ENCODE results near the gene CLTA. TPM values are rescaled to one million over a fixed set of nuclear protein-coding genes. Genes with fewer than 3 reads are reported as not detected.

The CLTA gene
- total and polyA plus RNA-seq, 4 experiments from 2014 or later = 46.0 to 106 (median 71.1) TPM

- H3K36me3 Mint-ChIP-seq = peaks cover 6 to 28% of the 10 kb centered on the region in 2 donors
- Histone ChIP-seq H3K27ac (ENCODE audit: low read depth, low read length) (peak overlapping the region; percentile 91), H3K9me3 (ENCODE audit: control insufficient read depth in 1 of 2, low read length in 2 of 2) (no peaks in the 10 kb centered on the region), H3K36me3 (ENCODE audit: insufficient read depth, low read length) (peaks cover 8% of the 10 kb centered on the region), H3K4me3 (ENCODE audit: low read length in 2 of 2) (peak overlapping the region; percentile 87 to 94), H3K27me3 (ENCODE audit: insufficient read depth, low read length) (no peaks in the 10 kb centered on the region), H3K4me1 (ENCODE audit: insufficient read depth, low read length) (peaks cover 42% of the 10 kb centered on the region)
- peaks cover 0 to 1% of the 10 kb centered on the region in 2 donors for H3K27me3 Mint-ChIP-seq
- peak overlapping the region; percentile 70 to 92 (median 87) for H3K27ac Mint-ChIP-seq
- POLR2A ChIA-PET (ENCODE audit: partially characterized antibody) = interaction anchor here (0.5 to 3.1 kb wide), 10 partner anchors 10 to 409 kb away, joined by 3 to 21 read pairs (median 8); partner anchors contain the start of genes GLIPR2 and GNE
- peak overlapping the region; percentile 90 to 98 (median 94) for H3K4me3 Mint-ChIP-seq
- intact Hi-C loops (cut with micrococcal nuclease) = no loop called here
- H3K9me3 Mint-ChIP-seq = peaks cover 0 to 2% (median 0%) of the 10 kb centered on the region in 8 donors
- CTCF ChIA-PET (ENCODE audit: partially characterized antibody) = interaction anchor here (0.8 to 4.5 kb wide), 10 partner anchors 10 to 138 kb away, joined by 3 to 70 read pairs (median 10); partner anchors contain the start of gene CCIN
- H3K4me1 Mint-ChIP-seq = peaks cover 40 to 57% (median 48%) of the 10 kb centered on the region in 4 donors
- DNase-seq = no peak
Observed at GRCh38 chr9:36191686-36192085, 965 bp downstream of the CLTA start.

GRCh38 chr9:36192196-36192595, 1.5 kb downstream of the CLTA start:
- Mint-ChIP-seq H3K9me3 (peaks cover 0 to 2% (median 0%) of the 10 kb centered on the region in 8 donors), H3K36me3 (peaks cover 6 to 30% of the 10 kb centered on the region in 2 donors), H3K4me1 (peaks cover 41 to 58% (median 50%) of the 10 kb centered on the region in 4 donors), H3K27ac (peak overlapping the region in 4 of 7 donors; percentile 1 to 92 (median 75)), H3K27me3 (peaks cover 0 to 1% of the 10 kb centered on the region in 2 donors), H3K4me3 (peak overlapping the region; percentile 90 to 98 (median 94))
- Histone ChIP-seq H3K27me3 (ENCODE audit: insufficient read depth, low read length) (no peaks in the 10 kb centered on the region), H3K27ac (ENCODE audit: low read depth, low read length) (peak overlapping the region; percentile 91), H3K9me3 (ENCODE audit: control insufficient read depth in 1 of 2, low read length in 2 of 2) (no peaks in the 10 kb centered on the region), H3K36me3 (ENCODE audit: insufficient read depth, low read length) (peaks cover 11% of the 10 kb centered on the region), H3K4me1 (ENCODE audit: insufficient read depth, low read length) (peaks cover 42% of the 10 kb centered on the region), H3K4me3 (ENCODE audit: low read length in 2 of 2) (peak overlapping the region; percentile 87 to 94)
- ChIA-PET CTCF (ENCODE audit: partially characterized antibody) (interaction anchor here (0.6 to 4.5 kb wide), 4 partner anchors 10 to 938 kb away, joined by 3 to 40 read pairs (median 31); partner anchors contain the start of gene CCIN), POLR2A (ENCODE audit: partially characterized antibody) (interaction anchor here (1.1 to 3.1 kb wide), 4 partner anchors 11 to 66 kb away, joined by 4 to 21 read pairs (median 6); partner anchors contain the start of genes GLIPR2 and GNE)
- intact Hi-C loops (cut with micrococcal nuclease) = no loop called here
- no peak for DNase-seq

DNA sequence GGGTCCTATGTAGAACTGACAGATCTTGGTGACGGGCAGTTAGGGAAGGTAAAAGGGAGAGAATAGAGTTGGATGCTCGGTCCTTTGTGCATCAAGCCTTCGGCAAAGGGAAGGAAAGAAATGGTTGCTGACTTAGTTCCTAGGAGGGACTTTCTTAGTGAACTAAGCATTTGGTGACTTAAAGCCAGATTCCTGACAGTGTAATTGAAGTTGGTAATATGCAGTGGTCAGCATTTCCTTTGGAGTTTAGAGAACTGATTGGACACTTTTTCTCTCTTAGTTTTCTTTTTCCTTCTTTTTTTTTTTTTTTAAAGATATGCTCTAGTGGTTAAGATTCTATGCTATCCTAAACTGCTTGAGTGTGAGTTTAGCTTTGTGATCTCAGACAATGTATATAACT, 2.3 kb downstream of the CLTA start:
- peaks cover 44 to 63% (median 52%) of the 10 kb centered on the region in 4 donors for H3K4me1 Mint-ChIP-seq
- peaks cover 0 to 1% of the 10 kb centered on the region in 2 donors for H3K27me3 Mint-ChIP-seq
- Histone ChIP-seq H3K4me3 (ENCODE audit: low read length in 2 of 2) (no peak overlapping the region), H3K4me1 (ENCODE audit: insufficient read depth, low read length) (peaks cover 42% of the 10 kb centered on the region), H3K36me3 (ENCODE audit: insufficient read depth, low read length) (peaks cover 16% of the 10 kb centered on the region), H3K27ac (ENCODE audit: low read depth, low read length) (peak overlapping the region; percentile 91), H3K9me3 (ENCODE audit: control insufficient read depth in 1 of 2, low read length in 2 of 2) (no peaks in the 10 kb centered on the region), H3K27me3 (ENCODE audit: insufficient read depth, low read length) (no peaks in the 10 kb centered on the region)
- intact Hi-C loops (cut with micrococcal nuclease) = no loop called here
- H3K4me3 Mint-ChIP-seq = peak overlapping the region; percentile 90 to 98 (median 94)
- peak overlapping the region in 4 of 7 donors; percentile 1 to 92 (median 48) for H3K27ac Mint-ChIP-seq
- H3K9me3 Mint-ChIP-seq = peaks cover 0 to 2% (median 0%) of the 10 kb centered on the region in 8 donors
- DNase-seq = no peak
- ChIA-PET CTCF (ENCODE audit: partially characterized antibody) (interaction anchor here (1.7 kb wide), 1 partner anchor 136 kb away, joined by 5 read pairs; no protein-coding TSS in a partner anchor), POLR2A (ENCODE audit: partially characterized antibody) (interaction anchor here (1.1 to 1.2 kb wide), 2 partner anchors 10 to 65 kb away, joined by 4 read pairs; partner anchors contain the start of gene GNE)
- peaks cover 10 to 36% of the 10 kb centered on the region in 2 donors for H3K36me3 Mint-ChIP-seq

- Mint-ChIP-seq H3K27ac (peak overlapping the region in 5 of 7 donors; percentile 19 to 87 (median 56)), H3K9me3 (peaks cover 0 to 2% (median 0%) of the 10 kb centered on the region in 8 donors), H3K36me3 (peaks cover 10 to 41% of the 10 kb centered on the region in 2 donors), H3K4me1 (peaks cover 44 to 67% (median 51%) of the 10 kb centered on the region in 4 donors), H3K4me3 (peak overlapping the region in 5 of 8 donors; percentile 13 to 91 (median 23)), H3K27me3 (no peaks in the 10 kb centered on the region)
- Histone ChIP-seq H3K27ac (ENCODE audit: low read depth, low read length) (no peak overlapping the region), H3K4me1 (ENCODE audit: insufficient read depth, low read length) (peaks cover 42% of the 10 kb centered on the region), H3K27me3 (ENCODE audit: insufficient read depth, low read length) (no peaks in the 10 kb centered on the region), H3K9me3 (ENCODE audit: control insufficient read depth in 1 of 2, low read length in 2 of 2) (no peaks in the 10 kb centered on the region), H3K36me3 (ENCODE audit: insufficient read depth, low read length) (peaks cover 24% of the 10 kb centered on the region), H3K4me3 (ENCODE audit: low read length in 2 of 2) (no peak overlapping the region)
- intact Hi-C loops (cut with micrococcal nuclease) = no loop called here
- ChIA-PET POLR2A (ENCODE audit: partially characterized antibody) (interaction anchor here (1.1 kb wide), 1 partner anchor 7 kb away, joined by 3 read pairs; no protein-coding TSS in a partner anchor), CTCF (ENCODE audit: partially characterized antibody) (interaction anchor here (1.0 to 1.7 kb wide), 2 partner anchors 9 to 134 kb away, joined by 3 to 5 read pairs; no protein-coding TSS in a partner anchor)
- no peak for DNase-seq
Observed at GRCh38 chr9:36194326-36195000, 3.7 kb downstream of the CLTA start.

- DNase-seq = no peak
- intact Hi-C loops (cut with micrococcal nuclease) = no loop called here
- no peaks in the 10 kb centered on the region for H3K9me3 Mint-ChIP-seq
- H3K4me1 ChIP-seq (ENCODE audit: insufficient read depth, low read length) = peaks cover 32% of the 10 kb centered on the region
- CTCF ChIA-PET (ENCODE audit: partially characterized antibody) = interaction anchor here (1.1 to 1.9 kb wide), 2 partner anchors 8 to 15 kb away, joined by 8 to 9 read pairs; partner anchors contain the start of gene CLTA
- H3K27me3 Mint-ChIP-seq = no peaks in the 10 kb centered on the region
- peaks cover 62 to 93% of the 10 kb centered on the region in 2 donors for H3K36me3 Mint-ChIP-seq
- peaks cover 79% of the 10 kb centered on the region for H3K36me3 ChIP-seq (ENCODE audit: insufficient read depth, low read length)
- H3K27ac Mint-ChIP-seq = peak overlapping the region in 3 of 7 donors; percentile 46 to 64 (median 50)
- H3K4me3 Mint-ChIP-seq = no peak overlapping the region
- peaks cover 27 to 44% (median 32%) of the 10 kb centered on the region in 4 donors for H3K4me1 Mint-ChIP-seq
- no peaks in the 10 kb centered on the region for H3K27me3 ChIP-seq (ENCODE audit: insufficient read depth, low read length)
- H3K27ac ChIP-seq (ENCODE audit: low read depth, low read length) = no peak overlapping the region
- POLR2A ChIA-PET (ENCODE audit: partially characterized antibody) = interaction anchor here (1.4 kb wide), 1 partner anchor 14 kb away, joined by 5 read pairs; the partner anchor contains the start of gene CLTA
- H3K9me3 ChIP-seq (ENCODE audit: control insufficient read depth in 1 of 2, low read length in 2 of 2) = no peaks in the 10 kb centered on the region
- H3K4me3 ChIP-seq (ENCODE audit: low read length in 2 of 2) = no peak overlapping the region
Observed at GRCh38 chr9:36204906-36205547, 14.3 kb downstream of the CLTA start.

DNA sequence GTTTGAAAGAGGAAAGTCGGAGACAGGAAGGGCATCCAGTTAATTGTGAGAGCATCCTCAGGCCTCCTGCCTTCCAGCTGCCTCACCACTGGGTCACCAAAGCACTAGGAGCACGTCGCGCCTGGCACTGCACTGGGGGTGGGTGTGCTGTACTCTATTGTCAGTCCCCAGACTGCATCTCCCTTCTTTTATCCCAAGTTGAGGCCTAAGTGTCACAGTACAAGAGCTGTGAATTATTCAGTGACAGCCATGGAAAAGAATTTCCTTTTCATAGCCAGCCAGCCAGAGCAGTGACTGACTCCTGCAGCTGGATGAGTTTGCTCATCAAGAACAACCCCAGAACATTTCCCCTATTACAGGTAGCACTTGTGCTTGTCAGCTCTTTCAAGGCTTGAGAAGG, 16.3 kb downstream of the CLTA start:
- POLR2A ChIA-PET (ENCODE audit: partially characterized antibody) = interaction anchor here (1.4 kb wide), 1 partner anchor 16 kb away, joined by 5 read pairs; the partner anchor contains the start of gene CLTA
- intact Hi-C loops (cut with micrococcal nuclease) = no loop called here
- CTCF ChIA-PET (ENCODE audit: partially characterized antibody) = interaction anchor here (1.9 to 2.1 kb wide), 2 partner anchors 10 to 17 kb away, joined by 9 to 11 read pairs; partner anchors contain the start of gene CLTA
- peak overlapping the region; percentile 22 to 83 (median 47) for H3K27ac Mint-ChIP-seq
- Histone ChIP-seq H3K9me3 (ENCODE audit: control insufficient read depth in 1 of 2, low read length in 2 of 2) (no peaks in the 10 kb centered on the region), H3K36me3 (ENCODE audit: insufficient read depth, low read length) (peaks cover 79% of the 10 kb centered on the region), H3K27me3 (ENCODE audit: insufficient read depth, low read length) (no peaks in the 10 kb centered on the region), H3K27ac (ENCODE audit: low read depth, low read length) (no peak overlapping the region), H3K4me1 (ENCODE audit: insufficient read depth, low read length) (peaks cover 32% of the 10 kb centered on the region), H3K4me3 (ENCODE audit: low read length in 2 of 2) (no peak overlapping the region)
- H3K36me3 Mint-ChIP-seq = peaks cover 71 to 95% of the 10 kb centered on the region in 2 donors
- no peak overlapping the region for H3K4me3 Mint-ChIP-seq
- H3K27me3 Mint-ChIP-seq = no peaks in the 10 kb centered on the region
- no peak for DNase-seq
- no peaks in the 10 kb centered on the region for H3K9me3 Mint-ChIP-seq
- peaks cover 33 to 62% (median 35%) of the 10 kb centered on the region in 4 donors for H3K4me1 Mint-ChIP-seq

Data from CD4-positive, alpha-beta memory T cell (primary cell).